ENCODE measurements around the gene SLC6A17.

SLC6A17 gene

DNA sequence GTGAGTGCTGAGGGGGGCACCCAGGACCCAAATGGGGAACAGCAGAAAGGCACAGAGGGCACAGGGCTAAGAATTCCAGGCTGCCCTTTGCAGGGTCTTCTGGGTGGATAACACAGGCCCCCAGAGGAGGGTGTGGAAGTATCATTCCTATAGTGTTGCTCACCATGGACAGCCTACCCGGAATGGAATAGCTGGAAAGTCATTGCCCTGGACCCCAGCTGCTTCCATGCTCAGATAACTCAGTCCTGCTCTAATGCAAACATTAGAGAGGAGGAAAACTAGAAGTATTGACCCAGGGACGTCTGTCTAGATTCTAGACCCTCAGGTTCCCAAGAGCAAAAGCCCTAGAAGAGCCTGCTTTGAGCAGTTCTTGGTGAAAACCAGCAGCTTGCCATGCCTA lies 24.7 kb downstream of the SLC6A17 start:
- DNase-seq (ENCODE audit: low spot score): no peak

GRCh38 chr1:110176299-110176956 lies 26.1 kb downstream of the SLC6A17 start:
- DNase-seq (ENCODE audit: low spot score): no peak

GRCh38 chr1:110177775-110178174 lies 27.5 kb downstream of the SLC6A17 start:
- no peak for DNase-seq (ENCODE audit: low spot score)

GRCh38 chr1:110183642-110184167 lies 33.4 kb downstream of the SLC6A17 start:
- DNase-seq (ENCODE audit: low spot score): no peak

DNA sequence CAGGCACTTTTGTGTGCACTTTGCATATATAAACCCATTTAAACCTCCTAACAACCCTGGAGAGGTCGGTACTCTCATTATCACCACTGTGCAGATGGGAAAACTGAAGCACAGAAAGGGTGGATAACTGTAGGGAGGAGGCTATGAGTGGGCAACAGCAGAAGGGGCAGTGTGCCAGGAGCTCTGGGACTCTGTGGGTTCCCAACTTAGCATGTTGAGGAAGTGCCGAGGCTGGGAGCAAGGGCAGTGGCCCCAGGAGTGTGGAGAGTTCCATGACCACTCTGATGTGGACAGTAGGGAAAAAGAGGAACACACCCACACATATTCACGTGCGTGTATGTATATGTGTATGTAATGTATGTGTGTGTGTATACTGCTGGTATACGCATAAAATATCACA lies 34.2 kb downstream of the SLC6A17 start:
- DNase-seq (ENCODE audit: low spot score): no peak

- no peak for DNase-seq (ENCODE audit: low spot score)
These were observed 34.9 kb downstream of the SLC6A17 start for GRCh38 chr1:110185181-110185580.

GRCh38 chr1:110186558-110186957 lies 36.3 kb downstream of the SLC6A17 start:
- no peak for DNase-seq (ENCODE audit: low spot score)

DNA sequence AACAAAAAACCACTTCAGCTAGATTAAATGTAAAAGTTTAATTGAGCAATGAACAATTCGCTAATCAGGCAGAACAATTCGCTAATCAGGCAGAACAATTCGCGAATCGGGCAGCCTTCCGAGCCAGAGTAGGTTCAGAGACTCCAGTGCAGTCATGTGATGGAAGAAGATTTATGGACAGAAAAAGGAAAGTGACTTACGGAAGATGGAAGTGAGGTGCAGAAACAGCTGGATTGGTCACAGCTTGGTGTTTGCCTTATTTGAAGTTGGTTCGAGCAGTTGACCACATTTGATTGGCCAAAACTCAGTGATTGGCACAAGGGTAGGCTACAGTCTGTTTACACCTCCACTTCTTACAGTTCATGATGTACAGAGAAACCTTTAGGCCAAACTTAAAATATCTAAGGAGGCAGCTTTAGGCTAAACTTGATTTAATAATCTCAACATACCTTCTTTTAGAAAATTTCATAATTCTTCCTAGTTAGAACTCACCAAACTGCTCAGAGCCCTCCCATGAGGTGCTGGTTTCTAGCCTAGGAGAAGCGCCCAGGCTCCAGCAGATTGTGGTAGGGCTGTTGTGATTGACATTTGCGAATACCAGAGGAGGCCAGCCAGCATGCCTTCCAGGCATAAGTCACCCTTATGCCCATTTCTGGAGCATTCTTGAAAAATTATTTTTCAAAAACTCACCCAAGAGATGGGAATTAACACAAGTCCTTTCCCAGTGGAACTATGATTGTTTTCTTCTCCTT lies 37.0 kb downstream of the SLC6A17 start:
- no peak for DNase-seq (ENCODE audit: low spot score)

GRCh38 chr1:110188035-110188618 lies 37.8 kb downstream of the SLC6A17 start:
- DNase-seq (ENCODE audit: low spot score): no peak

DNA sequence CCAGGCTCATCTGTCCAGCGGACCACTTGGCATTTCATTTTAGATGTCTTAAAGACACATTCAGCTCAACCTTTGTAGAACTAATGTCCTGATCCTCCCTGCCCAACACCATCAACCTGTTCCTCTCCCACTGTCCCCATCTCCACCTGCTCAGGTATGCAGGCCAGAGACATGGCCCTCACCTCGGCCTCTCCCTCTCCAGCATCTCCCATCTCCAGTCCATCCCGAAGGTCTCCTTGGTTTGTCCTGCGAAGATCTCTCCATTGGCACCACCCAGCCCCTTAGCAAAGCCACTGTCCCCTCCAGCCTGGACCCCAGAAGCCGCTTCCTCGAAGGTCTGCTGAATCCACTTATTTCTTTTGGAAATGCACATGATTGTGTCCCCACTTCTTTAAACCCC lies 38.9 kb downstream of the SLC6A17 start:
- DNase-seq (ENCODE audit: low spot score): no peak

GRCh38 chr1:110190282-110190929 lies 40.1 kb downstream of the SLC6A17 start:
- no peak for DNase-seq (ENCODE audit: low spot score)

- no peak for DNase-seq (ENCODE audit: low spot score)
These were observed 42.2 kb downstream of the SLC6A17 start for GRCh38 chr1:110192541-110192940.

DNA sequence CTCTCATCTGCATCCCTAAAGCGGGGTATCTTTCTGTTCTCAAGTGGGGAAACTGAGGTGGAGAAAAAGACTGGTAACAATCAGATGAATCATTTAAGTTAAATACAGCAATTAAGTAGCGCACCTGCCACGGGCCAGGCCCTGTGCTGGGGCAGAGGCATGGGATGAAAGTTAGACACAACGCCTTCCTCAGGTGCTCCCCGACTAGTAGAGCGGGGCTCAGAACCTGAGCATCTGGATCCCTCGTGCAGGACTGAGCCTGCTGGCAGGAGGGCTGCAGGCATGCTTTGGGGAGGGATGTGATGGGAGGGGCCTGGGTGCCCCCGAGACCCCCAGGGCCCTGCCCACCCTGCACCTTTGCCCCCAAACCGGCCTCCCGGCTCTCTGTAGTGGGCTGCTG lies 44.9 kb downstream of the SLC6A17 start:
- no peak for DNase-seq (ENCODE audit: low spot score)

DNA sequence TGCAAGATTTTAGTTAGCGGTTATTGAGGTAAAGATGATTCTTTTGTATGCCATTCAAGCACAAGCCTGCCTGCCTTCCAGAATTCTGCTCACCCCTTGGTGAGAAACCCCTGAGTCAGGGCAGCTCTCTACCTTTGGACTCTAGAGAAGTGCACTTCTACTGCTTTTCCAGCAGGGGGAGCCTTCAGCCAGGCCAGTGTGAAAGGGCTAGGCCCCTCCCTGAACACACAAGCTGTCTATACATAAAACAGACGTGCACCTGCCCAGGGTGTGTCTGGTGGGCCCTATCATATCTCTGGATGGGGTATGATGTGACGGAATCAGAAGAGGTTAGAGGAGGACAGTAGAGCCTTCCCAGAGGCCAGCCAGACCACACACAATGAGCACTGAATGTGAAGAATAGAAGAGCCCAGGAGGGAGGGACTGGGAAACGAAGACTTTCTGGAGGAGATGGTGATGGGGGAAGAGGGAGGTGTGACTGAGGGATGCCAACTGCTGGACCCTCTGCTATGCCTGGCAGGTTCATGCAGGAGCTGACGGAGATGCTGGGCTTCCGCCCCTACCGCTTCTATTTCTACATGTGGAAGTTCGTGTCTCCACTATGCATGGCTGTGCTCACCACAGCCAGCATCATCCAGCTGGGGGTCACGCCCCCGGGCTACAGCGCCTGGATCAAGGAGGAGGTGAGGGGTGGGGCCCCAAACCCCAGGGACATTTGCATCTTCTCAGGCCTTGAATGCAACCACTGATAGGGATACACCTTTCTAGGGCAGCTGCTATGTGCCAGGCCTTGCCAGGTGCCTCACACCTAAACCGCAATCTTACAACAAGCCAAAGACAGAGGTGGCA lies 46.8 kb downstream of the SLC6A17 start:
- DNase-seq (ENCODE audit: low spot score): no peak

DNA sequence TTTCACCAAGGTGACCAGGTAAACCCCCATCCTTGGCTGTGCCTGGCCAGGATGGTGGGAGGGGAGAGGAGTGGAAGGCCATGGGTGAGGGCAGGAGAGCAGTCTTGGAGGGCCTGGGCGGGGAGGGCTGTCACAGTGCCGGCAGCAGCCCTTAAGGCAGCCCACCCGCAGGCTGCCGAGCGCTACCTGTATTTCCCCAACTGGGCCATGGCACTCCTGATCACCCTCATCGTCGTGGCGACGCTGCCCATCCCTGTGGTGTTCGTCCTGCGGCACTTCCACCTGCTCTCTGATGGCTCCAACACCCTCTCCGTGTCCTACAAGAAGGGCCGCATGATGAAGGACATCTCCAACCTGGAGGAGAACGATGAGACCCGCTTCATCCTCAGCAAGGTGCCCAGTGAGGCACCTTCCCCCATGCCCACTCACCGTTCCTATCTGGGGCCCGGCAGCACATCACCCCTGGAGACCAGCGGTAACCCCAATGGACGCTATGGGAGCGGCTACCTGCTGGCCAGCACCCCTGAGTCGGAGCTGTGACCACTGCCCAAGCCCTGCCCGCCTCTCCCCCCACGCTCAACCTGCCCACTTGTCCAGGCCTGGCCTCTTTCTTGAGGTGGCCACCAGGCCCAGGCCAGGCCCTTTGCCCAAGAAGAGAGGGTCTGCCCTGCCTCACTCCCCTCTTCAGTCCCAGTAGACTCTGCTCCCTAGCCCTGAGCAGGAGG lies 47.8 kb downstream of the SLC6A17 start:
- no peak for DNase-seq (ENCODE audit: low spot score)

DNA sequence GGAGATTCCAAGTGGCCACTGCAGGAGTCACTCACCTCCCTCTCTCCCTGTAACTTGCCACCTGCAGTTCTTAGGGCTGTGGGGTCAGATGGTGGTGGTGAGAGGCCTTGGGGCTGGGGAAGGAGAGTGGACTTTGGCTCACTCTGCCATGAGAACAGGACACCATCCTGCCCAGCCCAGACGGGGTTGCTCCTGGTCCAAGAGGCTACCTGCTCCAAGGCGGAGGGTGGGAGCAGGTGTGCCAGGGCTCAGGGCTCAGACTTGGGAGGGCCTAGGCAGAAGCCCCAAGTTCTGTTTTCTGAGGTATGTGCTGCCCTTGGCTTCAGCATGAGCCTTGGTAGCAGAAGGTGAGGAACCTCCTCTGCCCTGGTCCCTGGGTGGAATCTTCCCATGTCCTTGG lies 48.5 kb downstream of the SLC6A17 start:
- DNase-seq (ENCODE audit: low spot score): no peak

DNA sequence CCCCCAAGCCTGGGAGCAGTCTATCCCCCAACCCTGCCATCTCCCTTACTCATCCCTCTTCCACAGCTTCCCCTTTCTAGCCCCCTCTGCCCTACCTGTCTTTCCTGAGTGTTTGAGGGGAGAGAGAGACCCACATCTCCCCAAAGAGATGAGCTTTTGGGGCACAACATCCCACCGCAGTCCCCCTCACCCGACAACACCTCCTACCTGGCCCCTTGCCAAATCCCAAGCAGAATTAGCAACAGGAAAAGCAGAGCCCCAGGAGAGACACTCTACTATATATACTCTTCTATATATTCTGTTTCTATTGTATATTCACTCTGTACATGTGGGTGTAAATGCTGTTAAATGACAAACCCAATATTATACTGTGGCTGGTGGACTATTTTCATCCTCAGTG lies 49.9 kb downstream of the SLC6A17 start:
- DNase-seq (ENCODE audit: low spot score): no peak

GRCh38 chr1:110200666-110201065 lies 50.4 kb downstream of the SLC6A17 start:
- DNase-seq (ENCODE audit: low spot score): no peak

GRCh38 chr1:110201157-110201825 lies 51.0 kb downstream of the SLC6A17 start:
- DNase-seq (ENCODE audit: low spot score): no peak

DNA sequence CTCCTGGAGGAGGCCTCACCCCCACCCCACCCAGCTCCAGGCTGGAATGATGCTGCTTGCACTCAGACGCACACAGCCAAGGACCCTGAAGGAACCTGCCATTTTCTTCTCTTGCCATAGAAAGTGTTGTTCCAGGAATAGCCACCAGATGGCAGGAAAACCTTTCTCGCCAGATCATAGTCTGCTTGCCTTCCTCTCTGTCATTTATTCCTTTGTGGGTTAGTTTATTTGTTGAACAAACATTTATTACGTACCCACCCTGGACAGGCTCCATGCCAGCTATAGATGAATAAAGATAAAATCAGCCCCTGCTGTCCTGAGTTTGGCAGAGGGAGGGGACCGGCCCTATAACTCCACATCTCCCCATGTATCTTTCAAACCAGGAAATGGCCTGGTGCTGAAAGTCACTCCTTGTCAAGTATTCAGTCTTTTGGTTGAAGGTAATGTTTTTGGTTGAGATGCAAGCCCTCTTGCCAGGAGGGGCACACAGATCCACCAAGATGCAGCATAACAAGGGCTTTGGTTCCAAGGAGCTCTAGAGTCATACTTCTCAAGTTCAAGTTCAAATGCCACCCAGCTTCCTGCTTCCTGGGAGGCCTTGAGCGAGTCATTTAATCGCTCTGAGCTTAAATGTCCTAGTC lies 52.8 kb downstream of the SLC6A17 start:
- DNase-seq (ENCODE audit: low spot score): peak; percentile 50
